GM19395 (cell line): ENCODE data around the gene CASK.
"Not testable (repeated sequence)": the region's sequence is repeated elsewhere in the genome, so short reads cannot be mapped to it uniquely, and the experiment has no call there.

Experiments
- ATAC-seq: cut with Tn5 transposase; IDR thresholded peaks from one replicate; pipeline ENCODE4 v1.9.1; 2021; ENCODE audit warnings: mild to moderate bottlenecking, moderate library complexity; ENCODE audit not compliant: unreplicated experiment

The CASK gene

GRCh38 chrX:41705680-41706374, 217.5 kb downstream of the CASK start:
- ATAC-seq, result peak; percentile 89

- ATAC-seq, result no peak
These were observed 218.3 kb downstream of the CASK start for GRCh38 chrX:41705042-41705441.

GRCh38 chrX:41703574-41704029, 219.8 kb downstream of the CASK start:
- ATAC-seq, result no peak

- no peak for ATAC-seq
These were observed 227.9 kb downstream of the CASK start for GRCh38 chrX:41695426-41695825.

- ATAC-seq, result no peak
These were observed 230.3 kb downstream of the CASK start for GRCh38 chrX:41693024-41693423.

GRCh38 chrX:41692162-41692749, 231.1 kb downstream of the CASK start:
- ATAC-seq, result no peak

- ATAC-seq, result no peak
These were observed 233.6 kb downstream of the CASK start for GRCh38 chrX:41689711-41690110.

- ATAC-seq, result peak; percentile 55
These were observed 234.5 kb downstream of the CASK start, which contains the start of gene GPR34 for GRCh38 chrX:41688835-41689234. TSS of gene GPR34 (plus strand) at chrX:41688973. CDS start at chrX:41695634, 6,661 bp downstream.

GRCh38 chrX:41688156-41688555, 235.2 kb downstream of the CASK start:
- ATAC-seq, result no peak

GRCh38 chrX:41686788-41687187, 236.6 kb downstream of the CASK start:
- no peak for ATAC-seq

- ATAC-seq, result no peak
These were observed 238.4 kb downstream of the CASK start for GRCh38 chrX:41684940-41685339.

GRCh38 chrX:41684138-41684537, 239.2 kb downstream of the CASK start:
- no peak for ATAC-seq

- ATAC-seq, result no peak
These were observed 245.9 kb downstream of the CASK start for GRCh38 chrX:41677183-41678060.

GRCh38 chrX:41676361-41676760, 247.0 kb downstream of the CASK start:
- ATAC-seq, result not testable (repeated sequence)

- ATAC-seq, result no peak
These were observed 250.7 kb downstream of the CASK start for GRCh38 chrX:41672643-41673042.

GRCh38 chrX:41671082-41671481, 252.3 kb downstream of the CASK start:
- ATAC-seq, result no peak

- no peak for ATAC-seq
These were observed 253.2 kb downstream of the CASK start for GRCh38 chrX:41670112-41670511.

- no peak for ATAC-seq
These were observed 255.7 kb downstream of the CASK start for GRCh38 chrX:41667631-41668030.

- ATAC-seq, result no peak
These were observed 257.1 kb downstream of the CASK start for GRCh38 chrX:41666251-41666650.

- no peak for ATAC-seq
These were observed 257.7 kb downstream of the CASK start for GRCh38 chrX:41665686-41666085.

- no peak for ATAC-seq
These were observed 258.4 kb downstream of the CASK start for GRCh38 chrX:41664908-41665307.
